PC-9 (cell line): ENCODE measurements around the gene KIFC3. TPM values are rescaled to one million over a fixed set of nuclear protein-coding genes. Genes with fewer than 3 reads are reported as not detected.

Source experiments
- BruUV-seq: library from RNA; stranded (reverse); fragments of 400-500 nt; replicated peaks from 2 replicates; lab custom pipeline; 2021; lab: Mats Ljungman, UMichigan
- CTCF ChIA-PET: fragments of 300-600 bp; sonication (Branson Sonifier 250); formaldehyde crosslinking; loops from one replicate; lab custom pipeline; 2022; ENCODE audit warnings: antibody characterized with exemption; lab: Charles Lee
- POLR2A ChIA-PET: fragments of 300-600 bp; sonication (Branson Sonifier 250); formaldehyde crosslinking; loops from one replicate; lab custom pipeline; 2022; ENCODE audit warnings: antibody characterized with exemption; ENCODE audit not compliant: unreplicated experiment; lab: Charles Lee
- DNase-seq, 2 experiments: peaks; one replicate each; pipeline versions ENCODE4 v3.0.0 to v3.0.0-alpha.2; 2015 to 2022; ENCODE audit warnings: mixed read lengths in 1 of 2
- H2AFZ ChIP-seq: fragments of 200-600 bp; sonication (generic); 2 replicates; pipeline ENCODE4 v1.8.1; 2017; ENCODE audit warnings: antibody characterized with exemption
- H3F3A ChIP-seq: fragments of 200-600 bp; sonication (generic); 2 replicates; pipeline ENCODE4 v1.8.1; 2017; ENCODE audit warnings: antibody characterized with exemption, mild to moderate bottlenecking, low read depth; ENCODE audit not compliant: insufficient read depth
- H3K27ac ChIP-seq: fragments of 200-600 bp; sonication (generic); 2 replicates; pipeline ENCODE4 v1.6.1; 2016; ENCODE audit warnings: mixed run types
- H3K27me3 ChIP-seq: fragments of 200-600 bp; sonication (generic); 2 replicates; pipeline ENCODE4 v1.6.1; 2016; ENCODE audit warnings: low read depth, mixed run types; ENCODE audit not compliant: insufficient read depth
- H3K36me3 ChIP-seq: fragments of 200-600 bp; sonication (generic); 2 replicates; pipeline ENCODE4 v1.6.1; 2016; ENCODE audit warnings: low read depth, mixed run types
- H3K4me1 ChIP-seq: fragments of 200-600 bp; sonication (generic); replicated peaks from 2 replicates; pipeline ENCODE4 v1.6.1; 2016; ENCODE audit warnings: mixed run types; ENCODE audit not compliant: insufficient read depth
- H3K4me2 ChIP-seq: fragments of 200-600 bp; sonication (generic); 2 replicates; pipeline ENCODE4 v1.6.1; 2017; ENCODE audit warnings: mixed run types
- H3K4me3 ChIP-seq: fragments of 200-600 bp; sonication (generic); 2 replicates; pipeline ENCODE4 v1.6.1; 2016; ENCODE audit warnings: mixed run types
- H3K79me2 ChIP-seq: fragments of 200-600 bp; sonication (generic); 2 replicates; pipeline ENCODE4 v1.6.1; 2017; ENCODE audit warnings: low read depth, mixed run types
- H3K9me2 ChIP-seq: fragments of 200-600 bp; sonication (generic); 2 replicates; pipeline ENCODE4 v1.8.1; 2017; ENCODE audit warnings: mild to moderate bottlenecking; ENCODE audit not compliant: insufficient read depth
- H3K9me3 ChIP-seq: fragments of 200-600 bp; sonication (generic); 2 replicates; pipeline ENCODE4 v1.8.1; 2016; ENCODE audit warnings: low read depth; ENCODE audit not compliant: insufficient read depth
- H4K20me1 ChIP-seq: fragments of 200-600 bp; sonication (generic); 2 replicates; pipeline ENCODE4 v1.8.1; 2017; ENCODE audit not compliant: insufficient read depth
- CTCF ChIP-seq: fragments of 200-600 bp; sonication (generic); conservative IDR thresholded peaks from 2 replicates; pipeline ENCODE4 v1.6.1; 2017; ENCODE audit warnings: mixed run types, antibody characterized with exemption, mild to moderate bottlenecking, moderate library complexity
- EZH2 ChIP-seq: fragments of 200-600 bp; sonication (generic); IDR thresholded peaks from 2 replicates; pipeline ENCODE4 v1.8.0; 2017; ENCODE audit warnings: antibody characterized with exemption, low read depth
- intact Hi-C: fragments of 100-400 bp; cut with micrococcal nuclease; formaldehyde crosslinking; loops from one replicate; pipeline ENCODE4 v1.10.0; 2022; ENCODE audit not compliant: unreplicated experiment
- total RNA-seq: library from RNA; stranded (reverse); gene quantifications from 2 replicates; pipeline ENCODE4 v1.2.3, GENCODE V29; 2021

Gene KIFC3
- total RNA-seq, 1 experiment from 2014 or later: 52.5 TPM

- CTCF ChIA-PET: interaction anchor here (0.5 kb wide), 1 partner anchor 157 kb away, joined by 6 read pairs; no protein-coding TSS in a partner anchor
- intact Hi-C loops: loop anchor here (5.0 kb wide), 3 partner anchors 122 to 163 kb away; no protein-coding TSS in a partner anchor
- POLR2A ChIA-PET: no interaction called here
- Histone ChIP-seq H3F3A (peaks cover 22% of the 10 kb centered on the region; the same call in 1 of the 2 replicates), H3K4me2 (no peak overlapping the region), H3K27ac (no peak overlapping the region), H3K36me3 (no peaks in the 10 kb centered on the region; the same call in 1 of the 2 replicates), H3K27me3 (no peaks in the 10 kb centered on the region), H3K9me2 (no peaks in the 10 kb centered on the region), H3K4me1 (peaks cover 11% of the 10 kb centered on the region), H3K9me3 (no peaks in the 10 kb centered on the region), H3K79me2 (no peaks in the 10 kb centered on the region), H3K4me3 (no peak overlapping the region), H4K20me1 (no peaks in the 10 kb centered on the region), H2AFZ (no peak overlapping the region)
- TF ChIP-seq CTCF (no peak), EZH2 (no peak)
- no TSS peak for BruUV-seq
- no peak for DNase-seq
Observed at GRCh38 chr16:57739756-57740422, 62.4 kb downstream of the KIFC3 start.

GRCh38 chr16:57738844-57739243 lies 63.4 kb downstream of the KIFC3 start:
- Histone ChIP-seq H3K4me3 (no peak overlapping the region), H3K27ac (no peak overlapping the region), H3F3A (peaks cover 22% of the 10 kb centered on the region; the same call in 1 of the 2 replicates), H2AFZ (no peak overlapping the region), H3K9me3 (no peaks in the 10 kb centered on the region), H3K79me2 (peaks cover 6% of the 10 kb centered on the region; the same call in 1 of the 2 replicates), H3K36me3 (no peaks in the 10 kb centered on the region; the same call in 1 of the 2 replicates), H4K20me1 (no peaks in the 10 kb centered on the region), H3K27me3 (no peaks in the 10 kb centered on the region), H3K9me2 (no peaks in the 10 kb centered on the region), H3K4me1 (peaks cover 17% of the 10 kb centered on the region), H3K4me2 (no peak overlapping the region)
- ChIA-PET POLR2A (interaction anchor here (0.6 kb wide), 1 partner anchor 113 kb away, joined by 12 read pairs; no protein-coding TSS in a partner anchor), CTCF (no interaction called here)
- no peak for DNase-seq
- no TSS peak for BruUV-seq
- intact Hi-C loops: loop anchor here (5.0 kb wide), 3 partner anchors 123 to 162 kb away; no protein-coding TSS in a partner anchor
- TF ChIP-seq CTCF: no peak
- TF ChIP-seq EZH2: no peak

GRCh38 chr16:57736419-57737351 lies 65.6 kb downstream of the KIFC3 start:
- Histone ChIP-seq H3F3A (peaks cover 22% of the 10 kb centered on the region; the same call in 1 of the 2 replicates), H3K27me3 (no peaks in the 10 kb centered on the region), H3K4me1 (peaks cover 18% of the 10 kb centered on the region), H3K4me3 (peak overlapping the region; percentile 79), H3K9me3 (no peaks in the 10 kb centered on the region), H3K36me3 (no peaks in the 10 kb centered on the region; the same call in 1 of the 2 replicates), H3K4me2 (peak overlapping the region; percentile 89), H2AFZ (peak overlapping the region; percentile 90), H3K27ac (peak overlapping the region; percentile 54), H3K79me2 (peaks cover 6% of the 10 kb centered on the region; the same call in 1 of the 2 replicates), H4K20me1 (no peaks in the 10 kb centered on the region), H3K9me2 (no peaks in the 10 kb centered on the region)
- intact Hi-C loops: loop anchor here (5.0 kb wide), 3 partner anchors 126 to 159 kb away; no protein-coding TSS in a partner anchor
- POLR2A ChIA-PET: interaction anchor here (0.6 kb wide), 3 partner anchors 11 to 288 kb away, joined by 3 to 21 read pairs (median 4); no protein-coding TSS in a partner anchor
- DNase-seq: peak; percentile 55 to 62
- CTCF ChIA-PET: interaction anchor here (0.5 to 1.3 kb wide), 8 partner anchors 14 to 385 kb away, joined by 3 to 11 read pairs (median 4); no protein-coding TSS in a partner anchor
- TF ChIP-seq CTCF (no peak; the same call in 1 of the 2 replicates), EZH2 (no peak)
- BruUV-seq: TSS peak; percentile 42
